OCI-LY1 (cell line): Measurements from ENCODE around the gene CHCHD3.

ENCODE experiments used
- CTCF ChIP-seq: fragments of 200-600 bp; sonication (generic), shearing (Covaris generic); IDR thresholded peaks from 2 replicates; pipeline ENCODE4 v1.5.1; 2017; ENCODE audit warnings: mild to moderate bottlenecking, antibody characterized with exemption, low read length, moderate library complexity, mixed read lengths
- EZH2 ChIP-seq: fragments of 200-600 bp; sonication (generic), shearing (Covaris generic); IDR thresholded peaks from 2 replicates; pipeline ENCODE4 v1.8.0; 2017; ENCODE audit warnings: borderline replicate concordance, mixed run types, mild to moderate bottlenecking, antibody characterized with exemption, low read length, moderate library complexity, mixed read lengths

- TF ChIP-seq CTCF (no peak), EZH2 (no peak)
Measured at GRCh38 chr7:133052401-133052756, 29.5 kb downstream of the CHCHD3 start.
